IMR-90 (cell line): ENCODE results near the gene CRB1. TPM values are rescaled to one million over a fixed set of nuclear protein-coding genes. Genes with fewer than 3 reads are reported as not detected.

Experiments
- ATAC-seq: fragments of 200-7000 bp; cut with Tn5 transposase; 2 replicates; pipeline ENCODE4 v1.9.1; 2020; ENCODE audit warnings: low read depth, mild to moderate bottlenecking, moderate library complexity
- BruUV-seq: library from RNA; stranded (reverse); fragments of 400-500 nt; replicated peaks from 2 replicates; lab custom pipeline; 2021; lab: Mats Ljungman, UMichigan
- CTCF ChIA-PET: fragments of 300-600 bp; formaldehyde crosslinking; extraction: SDS; loops from one replicate; lab custom pipeline; 2021; ENCODE audit warnings: antibody characterized with exemption; lab: Yijun Ruan, JAX
- POLR2A ChIA-PET: fragments of 300-600 bp; sonication (Branson Sonifier 250); formaldehyde crosslinking; loops from one replicate; lab custom pipeline; 2022; ENCODE audit warnings: antibody characterized with exemption; ENCODE audit not compliant: unreplicated experiment; lab: Charles Lee
- DNase-seq: peaks from one replicate; pipeline ENCODE4 v3.0.0; 2013
- H2AFZ ChIP-seq: replicated peaks from 2 replicates; pipeline ENCODE3; 2013; ENCODE audit warnings: low read length, mild to moderate bottlenecking; ENCODE audit not compliant: poor library complexity
- H2AK5ac ChIP-seq: 2 replicates; pipeline ENCODE4 v1.6.1; 2013; ENCODE audit warnings: low read depth, low read length, inconsistent platforms
- H2AK9ac ChIP-seq: replicated peaks from 2 replicates; pipeline ENCODE3; 2013; ENCODE audit warnings: mild to moderate bottlenecking, low read depth, low read length, moderate library complexity; ENCODE audit not compliant: poor library complexity
- H2BK120ac ChIP-seq: 2 replicates; pipeline ENCODE4 v1.6.1; 2013; ENCODE audit warnings: low read depth, low read length, inconsistent platforms
- H2BK15ac ChIP-seq: 3 replicates; pipeline ENCODE4 v1.6.1; 2013; ENCODE audit warnings: low read depth, low read length, inconsistent platforms
- H2BK20ac ChIP-seq: 2 replicates; pipeline ENCODE4 v1.6.1; 2013; ENCODE audit warnings: low read depth, mild to moderate bottlenecking, inconsistent platforms, low read length, moderate library complexity
- H2BK5ac ChIP-seq: 2 replicates; pipeline ENCODE4 v1.6.1; 2013; ENCODE audit warnings: mild to moderate bottlenecking, low read depth, low read length, inconsistent platforms; ENCODE audit not compliant: poor library complexity, severe bottlenecking
- H3K14ac ChIP-seq: replicated peaks from 2 replicates; pipeline ENCODE4 v1.6.1; 2013; ENCODE audit warnings: low read depth, low read length, inconsistent platforms
- H3K18ac ChIP-seq: 2 replicates; pipeline ENCODE4 v1.6.1; 2013; ENCODE audit warnings: low read depth, low read length, control low read depth
- H3K23ac ChIP-seq: 2 replicates; pipeline ENCODE4 v1.6.1; 2013; ENCODE audit warnings: low read depth, low read length, inconsistent platforms
- H3K27ac ChIP-seq: 2 replicates; pipeline ENCODE4 v1.5.1; 2013; ENCODE audit warnings: mild to moderate bottlenecking, control low read depth, low read length; ENCODE audit not compliant: insufficient read depth
- H3K27me3 ChIP-seq: 2 replicates; pipeline ENCODE4 v1.6.1; 2013; ENCODE audit warnings: low read length; ENCODE audit not compliant: control insufficient read depth, insufficient read depth
- H3K36me3 ChIP-seq: 2 replicates; pipeline ENCODE4 v1.6.1; 2013; ENCODE audit warnings: low read length, mixed read lengths; ENCODE audit not compliant: control insufficient read depth, insufficient read depth
- H3K4ac ChIP-seq: 2 replicates; pipeline ENCODE4 v1.6.1; 2013; ENCODE audit warnings: low read depth, low read length, inconsistent platforms
- H3K4me1 ChIP-seq: 2 replicates; pipeline ENCODE4 v1.6.1; 2013; ENCODE audit warnings: low read length, mixed read lengths; ENCODE audit not compliant: control insufficient read depth, insufficient read depth
- H3K4me2 ChIP-seq: 2 replicates; pipeline ENCODE4 v1.6.1; 2013; ENCODE audit warnings: low read depth, mild to moderate bottlenecking, control low read depth, low read length, moderate library complexity
- H3K4me3 ChIP-seq: 2 replicates; pipeline ENCODE4 v1.5.1; 2013; ENCODE audit warnings: low read depth, mild to moderate bottlenecking, control low read depth, low read length, moderate library complexity; ENCODE audit not compliant: insufficient read depth
- H3K56ac ChIP-seq: 2 replicates; pipeline ENCODE4 v1.6.1; 2013; ENCODE audit warnings: low read length, inconsistent platforms; ENCODE audit not compliant: insufficient read depth; ENCODE audit errors: extremely low read depth
- H3K79me1 ChIP-seq, 2 experiments: 2 replicates each; pipeline ENCODE4 v1.6.1; 2013; ENCODE audit warnings: low read length in 2 of 2, inconsistent platforms in 1 of 2, low read depth in 1 of 2
- H3K9ac ChIP-seq: 2 replicates; pipeline ENCODE4 v1.6.1; 2013; ENCODE audit warnings: low read depth, low read length, control low read depth
- H3K9me1 ChIP-seq: 2 replicates; pipeline ENCODE4 v1.6.1; 2013; ENCODE audit warnings: low read length, inconsistent platforms; ENCODE audit not compliant: insufficient read depth
- H3K9me3 ChIP-seq: 2 replicates; pipeline ENCODE4 v1.6.1; 2013; ENCODE audit warnings: low read length; ENCODE audit not compliant: control insufficient read depth, insufficient read depth
- H4K20me1 ChIP-seq: 2 replicates; pipeline ENCODE4 v1.6.1; 2013; ENCODE audit warnings: low read length, inconsistent platforms; ENCODE audit not compliant: insufficient read depth
- H4K5ac ChIP-seq: 2 replicates; pipeline ENCODE4 v1.6.1; 2013; ENCODE audit warnings: mild to moderate bottlenecking, low read depth, low read length, control low read depth
- H4K8ac ChIP-seq, 2 experiments: 2 replicates each; pipeline ENCODE4 v1.6.1; 2013; ENCODE audit warnings: low read depth in 2 of 2, low read length in 2 of 2, control low read depth in 1 of 2, inconsistent platforms in 1 of 2
- H4K91ac ChIP-seq: 2 replicates; pipeline ENCODE4 v1.6.1; 2013; ENCODE audit warnings: low read depth, low read length, inconsistent platforms; ENCODE audit not compliant: insufficient read depth
- CHD1 ChIP-seq: IDR thresholded peaks from 2 replicates; pipeline ENCODE4 v1.6.1; 2012; ENCODE audit warnings: low read depth, low read length, improper control_type of control experiment
- RAD21 ChIP-seq: IDR thresholded peaks from 2 replicates; pipeline ENCODE4 v1.6.1; 2012; ENCODE audit warnings: low read length, improper control_type of control experiment
- SMC3 ChIP-seq: fragments of 150-350 bp; IDR thresholded peaks from 2 replicates; pipeline ENCODE4 v1.6.1; 2016; ENCODE audit warnings: low read depth, mild to moderate bottlenecking, antibody characterized with exemption, low read length, moderate library complexity
- WGBS, 2 experiments: methylation state at CpG; one replicate each; pipeline versions ENCODE4 v1.1.5 to v1.1.7; 2013; ENCODE audit warnings: missing lambda C conversion rate in 2 of 2; ENCODE audit not compliant: insufficient read length in 1 of 2; ENCODE audit errors: extremely low coverage in 2 of 2; 5-methylcytosine and 5-hydroxymethylcytosine counted together
- dilution Hi-C: fragments of 300-500 bp; cut with HindIII; formaldehyde crosslinking; loops from one replicate; pipeline ENCODE4 v1.14.3; 2018; ENCODE audit warnings: low sequenced_read_pairs; ENCODE audit not compliant: unreplicated experiment
- in situ Hi-C: fragments of 300-500 bp; cut with MboI; formaldehyde crosslinking; loops from 3 replicates; pipeline ENCODE4 v1.14.3; 2019; ENCODE audit warnings: low sequenced_read_pairs, inconsistent platforms, mixed read lengths
- intact Hi-C: fragments of 100-400 bp; cut with micrococcal nuclease; formaldehyde crosslinking; loops from 2 replicates; pipeline ENCODE4 v1.10.0; 2022
- polyA plus RNA-seq, 3 experiments: library from polyadenylated mRNA; depleted of rRNA; stranded (reverse); fragments of >200 nt; gene quantifications; 2 replicates each; pipeline ENCODE4 v1.2.3, GENCODE V29; 2012; ENCODE audit warnings: low replicate concordance in 1 of 3
- total RNA-seq: library from RNA; depleted of rRNA; stranded (reverse); fragments of >200 nt; gene quantifications from 2 replicates; pipeline ENCODE4 v1.2.3, GENCODE V29; 2012

The CRB1 gene
- total and polyA plus RNA-seq, 2 of the 4 experiments (the other 2 are of a cell fraction), result not detected

DNA sequence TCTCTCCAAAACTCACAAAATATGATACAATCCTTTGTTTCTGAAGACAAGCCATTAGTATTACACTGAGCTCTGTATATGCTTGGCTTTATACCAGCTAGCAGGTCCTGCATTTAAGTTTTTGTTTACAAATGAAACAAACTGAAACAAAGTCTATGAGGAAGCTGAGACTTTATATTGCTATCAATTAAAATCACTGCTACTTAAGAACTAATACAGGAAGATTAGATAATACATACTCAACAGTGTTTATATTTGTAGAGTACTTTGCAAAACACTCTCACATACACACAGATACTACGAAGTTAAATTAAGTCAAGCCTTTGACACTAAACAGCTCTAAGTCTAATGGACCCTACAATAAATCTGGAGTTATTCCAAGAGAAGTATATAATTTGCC, 247.4 kb downstream of the CRB1 start:
- H2BK120ac ChIP-seq, result no peak overlapping the region
- H3K9me3 ChIP-seq, result no peaks in the 10 kb centered on the region
- TF ChIP-seq SMC3 (no peak), RAD21 (no peak), CHD1 (no peak)
- H3K4me2 ChIP-seq, result no peak overlapping the region
- no peak overlapping the region for H2BK15ac ChIP-seq
- no peaks in the 10 kb centered on the region for H3K4me1 ChIP-seq
- no TSS peak for BruUV-seq
- H3K4ac ChIP-seq, result no peak overlapping the region
- H2AK9ac ChIP-seq, result no peak overlapping the region
- no peaks in the 10 kb centered on the region for H3K9me1 ChIP-seq
- no peaks in the 10 kb centered on the region for H4K20me1 ChIP-seq
- no peak overlapping the region for H2AK5ac ChIP-seq
- H3K14ac ChIP-seq, result no peak overlapping the region
- DNase-seq, result no peak
- no peaks in the 10 kb centered on the region for H3K79me1 ChIP-seq
- no CpG with 5 or more reads among the region's 1 CpG for WGBS, 2 experiments
- H3K27ac ChIP-seq, result no peak overlapping the region
- ChIA-PET CTCF (interaction anchor here (0.9 to 1.5 kb wide), 2 partner anchors 42 to 412 kb away, joined by 3 read pairs; no protein-coding TSS in a partner anchor), POLR2A (no interaction called here)
- ATAC-seq, result no peak
- no peak overlapping the region for H4K8ac ChIP-seq
- H3K36me3 ChIP-seq, result peaks cover 4% of the 10 kb centered on the region
- H3K9ac ChIP-seq, result no peak overlapping the region
- no peak overlapping the region for H2BK5ac ChIP-seq
- H4K5ac ChIP-seq, result no peak overlapping the region
- H3K4me3 ChIP-seq, result no peak overlapping the region
- H3K18ac ChIP-seq, result no peak overlapping the region
- H3K23ac ChIP-seq, result no peak overlapping the region
- no peak overlapping the region for H2BK20ac ChIP-seq
- dilution Hi-C loops, result no loop called here
- no peaks in the 10 kb centered on the region for H3K27me3 ChIP-seq
- in situ Hi-C loops, result no loop called here
- H3K56ac ChIP-seq, result no peak overlapping the region
- H4K91ac ChIP-seq, result no peak overlapping the region
- intact Hi-C loops, result no loop called here
- no peak overlapping the region for H2AFZ ChIP-seq
